ENCODE data around the gene GPRC5B.

GPRC5B gene
- 0.48 to 2.7 reads per million in 2 donors for total RNA-seq

GRCh38 chr16:19884611-19885450, at the start of gene GPRC5B:
Gene GPRC5B (minus strand): TSS chr16:19884848. CDS start chr16:19872845, 12,003 bp downstream.
- DNase-seq: peak; percentile 41

DNA sequence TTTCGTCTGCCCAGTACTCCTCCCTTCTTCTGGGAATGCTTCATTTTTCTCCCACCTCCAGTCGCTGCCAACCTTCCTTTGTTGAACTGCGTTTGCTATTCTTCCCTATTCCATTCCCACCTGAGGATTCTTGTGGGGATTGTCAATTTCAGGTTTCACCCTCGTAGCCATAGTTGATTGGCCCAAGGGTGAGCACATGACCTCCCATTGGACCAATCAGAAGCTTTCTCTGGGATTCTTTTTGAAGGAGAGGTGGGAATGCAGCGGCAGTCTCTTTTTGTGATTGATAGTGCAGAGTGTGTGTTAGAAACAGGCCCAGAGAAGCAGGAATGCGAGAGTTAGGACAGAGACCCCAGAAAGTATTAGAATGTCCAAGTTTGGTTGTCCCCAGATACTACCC, 49.1 kb upstream of the GPRC5B start:
- DNase-seq: no peak

DNA sequence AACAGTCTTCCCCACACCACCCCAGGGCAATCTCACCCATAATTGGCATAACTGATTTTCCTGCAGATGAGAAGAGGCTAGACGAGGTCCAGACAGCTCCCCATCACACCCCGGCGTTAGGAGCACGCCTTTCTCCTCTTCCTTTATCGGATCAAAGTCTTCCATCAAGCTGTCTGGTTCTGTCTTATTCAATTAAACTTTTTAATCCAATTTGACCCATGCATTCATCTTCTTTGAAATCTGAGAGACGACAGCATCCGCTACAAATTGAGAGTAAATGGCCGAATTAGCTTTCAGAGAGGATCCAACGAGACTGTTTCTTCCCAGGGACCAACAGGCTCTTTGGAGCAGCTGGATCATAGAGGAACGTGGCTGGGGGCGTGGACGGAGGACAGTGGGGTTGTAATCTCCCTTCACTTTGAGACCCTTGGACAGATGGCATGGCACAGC, 44.4 kb upstream of the GPRC5B start:
- no peak for DNase-seq

GRCh38 chr16:19928432-19928831, 43.8 kb upstream of the GPRC5B start:
- DNase-seq: no peak

DNA sequence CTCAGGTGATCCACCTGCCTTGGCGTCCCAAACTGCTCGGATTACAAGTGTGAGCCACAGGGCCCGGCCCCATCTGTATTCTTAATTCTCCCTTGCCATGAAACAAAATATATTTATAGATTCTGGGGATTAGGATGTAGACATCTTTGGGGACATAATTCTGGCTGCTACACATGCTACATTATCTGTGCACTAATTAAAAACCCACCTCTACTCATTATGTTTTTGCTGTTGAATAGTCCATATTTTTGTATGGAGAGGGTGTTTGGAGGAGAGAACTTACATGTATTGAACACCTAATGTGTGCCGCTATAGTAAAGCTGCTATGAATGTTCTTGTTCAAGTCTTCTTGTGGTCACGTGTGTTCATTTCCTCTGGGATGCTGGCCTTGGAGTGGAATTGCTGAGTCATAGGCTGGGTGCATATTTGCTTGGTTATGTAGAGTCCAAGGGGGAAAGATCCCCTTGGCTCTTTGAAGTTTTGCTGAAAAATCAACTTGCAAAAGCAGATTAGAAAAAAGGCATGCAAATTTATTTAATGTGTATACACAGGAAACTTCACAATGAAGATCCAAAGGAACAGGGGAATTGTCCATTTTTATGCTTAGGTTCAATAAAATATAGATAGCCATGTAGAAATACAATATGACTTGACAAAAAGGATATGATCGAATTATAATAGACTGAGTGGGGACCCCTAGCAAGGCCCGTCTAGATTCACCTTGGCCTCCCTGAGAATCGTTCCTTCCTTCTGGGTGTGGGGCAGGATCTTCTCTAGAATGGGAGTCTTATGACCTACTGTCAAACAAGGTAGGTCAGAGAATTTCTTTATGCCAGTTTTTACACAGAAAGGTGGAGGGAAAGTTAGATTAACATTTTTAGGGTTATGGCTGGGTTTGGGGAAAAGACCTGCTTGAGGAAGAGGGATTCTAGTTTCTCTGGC, 42.1 kb upstream of the GPRC5B start:
- DNase-seq: no peak

DNA sequence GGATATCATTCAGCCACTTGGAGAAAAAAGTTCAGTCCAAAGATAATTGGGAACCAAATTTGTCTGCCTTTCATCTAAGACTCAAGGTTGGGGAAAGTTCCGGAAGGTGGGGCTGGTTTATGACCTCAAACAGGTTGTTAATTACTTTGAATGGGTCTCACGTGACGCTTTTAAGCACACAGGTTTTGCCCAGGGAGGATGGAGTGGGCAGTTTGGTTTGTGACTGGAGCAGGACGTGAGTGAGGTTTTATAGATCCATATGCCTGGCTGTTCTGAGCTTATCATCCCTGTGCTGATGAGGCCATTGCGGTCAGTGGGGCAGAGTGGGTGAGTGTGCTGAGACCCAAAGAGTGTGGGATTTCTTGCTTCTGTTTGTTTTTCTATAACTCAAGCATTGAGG, 38.7 kb upstream of the GPRC5B start:
- no peak for DNase-seq

DNA sequence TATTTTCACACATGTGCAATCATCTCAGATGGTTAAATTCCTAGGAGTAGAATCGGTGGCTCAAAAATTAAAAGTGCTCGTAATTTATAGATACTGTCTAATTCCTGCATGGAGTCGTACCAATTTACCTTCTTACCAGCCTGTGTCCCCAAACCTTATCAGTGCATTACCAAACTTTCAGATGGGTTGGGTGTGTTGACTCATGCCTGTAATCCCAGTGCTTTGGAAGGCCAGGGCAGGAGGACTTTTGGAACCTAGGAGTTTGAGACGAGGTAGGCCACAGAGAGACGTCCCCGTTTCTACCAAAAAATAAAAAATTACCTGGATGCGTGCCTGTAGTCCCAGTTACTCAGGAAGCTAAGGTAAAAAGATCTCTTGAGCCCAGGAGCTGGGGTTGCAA, 34.5 kb upstream of the GPRC5B start:
- DNase-seq: no peak

DNA sequence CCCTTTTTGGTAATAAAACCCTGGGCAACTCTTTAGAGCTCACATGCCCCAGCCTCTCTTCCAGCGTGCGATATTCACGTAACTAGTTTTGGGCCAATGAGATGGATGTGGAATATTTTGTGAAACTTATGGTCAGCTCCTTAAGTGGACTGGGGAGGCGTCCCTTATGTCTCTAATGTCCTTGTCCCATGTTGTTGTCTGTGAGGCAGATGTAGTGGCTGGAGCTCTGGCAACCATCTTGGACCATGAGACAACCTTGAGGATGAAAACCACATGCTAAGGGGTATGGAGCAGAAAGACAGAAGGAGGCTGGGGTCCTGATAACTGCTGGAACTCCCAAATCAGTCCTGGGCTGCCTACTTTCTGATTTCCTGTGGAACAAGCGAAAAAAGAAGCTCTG, 31.4 kb upstream of the GPRC5B start:
- no peak for DNase-seq

DNA sequence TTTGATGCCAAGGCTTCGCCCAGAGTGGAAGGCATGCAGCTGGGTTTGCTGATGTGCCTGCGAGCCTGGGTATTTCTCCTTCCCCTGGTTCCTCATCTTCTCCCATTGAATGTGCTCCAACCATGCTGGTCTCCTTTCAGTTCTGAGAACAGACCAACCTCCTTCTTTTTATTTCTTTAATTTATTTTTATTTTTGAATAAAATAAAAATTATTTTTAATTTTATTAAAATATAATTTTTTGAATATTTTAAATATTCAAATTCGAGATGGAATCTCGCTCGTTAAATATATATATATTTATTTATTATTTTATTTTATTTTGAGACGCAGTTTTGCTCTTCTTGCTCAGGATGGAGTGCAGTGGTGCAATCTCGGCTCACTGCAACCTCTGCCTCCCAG, 30.2 kb upstream of the GPRC5B start:
- no peak for DNase-seq

GRCh38 chr16:19913340-19913645, 28.6 kb upstream of the GPRC5B start:
- DNase-seq: no peak

GRCh38 chr16:19912455-19913339, 28.0 kb upstream of the GPRC5B start:
- no peak for DNase-seq

DNA sequence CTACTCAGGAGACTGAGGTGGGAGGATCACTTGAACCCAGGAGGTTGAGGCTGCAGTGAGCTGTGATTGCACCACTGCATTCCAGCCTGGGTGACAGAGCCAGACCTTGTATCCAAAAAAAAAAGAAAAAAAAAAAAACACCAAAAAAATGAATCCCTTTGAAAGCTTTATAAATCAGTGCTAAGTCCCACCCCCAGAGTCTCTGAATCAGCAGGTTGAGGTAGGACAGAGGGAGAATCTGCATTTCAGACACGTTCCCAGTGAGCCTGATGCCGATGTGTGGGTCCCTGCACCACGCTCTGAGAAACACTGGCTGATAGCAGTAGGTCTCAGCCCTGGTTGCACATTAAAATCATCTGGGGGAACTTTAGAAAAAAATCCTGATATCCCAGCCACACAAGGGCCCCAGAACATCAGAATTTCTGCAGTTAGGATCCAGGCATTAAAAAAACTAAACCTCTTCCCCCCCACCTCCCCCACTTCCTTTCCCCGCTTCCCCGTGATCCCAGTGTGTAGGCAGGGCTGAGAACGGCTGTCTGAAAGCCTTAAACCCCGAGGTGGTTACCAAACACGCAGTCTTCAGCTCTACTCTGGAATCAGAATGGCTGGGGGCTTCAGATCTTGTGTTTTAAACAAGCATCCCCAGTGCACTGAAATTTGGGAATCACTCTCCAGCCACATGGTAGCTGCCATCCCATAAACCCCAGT, 27.3 kb upstream of the GPRC5B start:
- no peak for DNase-seq

DNA sequence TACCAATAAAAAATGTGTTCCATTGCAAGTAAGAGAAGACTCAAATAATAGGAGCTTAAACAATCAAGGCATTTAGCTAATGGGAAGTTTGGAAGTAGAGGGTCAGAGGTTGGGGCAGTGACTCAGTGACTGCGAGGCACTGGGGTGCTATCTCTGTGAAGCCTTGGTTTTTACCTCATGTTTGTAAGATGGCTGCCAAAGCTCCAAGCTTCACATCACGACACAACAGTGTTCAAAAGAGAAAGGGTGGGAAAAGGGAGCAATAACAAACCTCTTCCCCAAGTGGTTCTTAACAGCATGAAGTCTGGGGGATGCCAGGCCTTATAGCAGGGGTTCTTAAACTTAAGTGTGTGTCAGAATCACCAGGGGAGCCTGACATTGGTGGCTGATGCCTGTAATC, 26.6 kb upstream of the GPRC5B start:
- DNase-seq: no peak

DNA sequence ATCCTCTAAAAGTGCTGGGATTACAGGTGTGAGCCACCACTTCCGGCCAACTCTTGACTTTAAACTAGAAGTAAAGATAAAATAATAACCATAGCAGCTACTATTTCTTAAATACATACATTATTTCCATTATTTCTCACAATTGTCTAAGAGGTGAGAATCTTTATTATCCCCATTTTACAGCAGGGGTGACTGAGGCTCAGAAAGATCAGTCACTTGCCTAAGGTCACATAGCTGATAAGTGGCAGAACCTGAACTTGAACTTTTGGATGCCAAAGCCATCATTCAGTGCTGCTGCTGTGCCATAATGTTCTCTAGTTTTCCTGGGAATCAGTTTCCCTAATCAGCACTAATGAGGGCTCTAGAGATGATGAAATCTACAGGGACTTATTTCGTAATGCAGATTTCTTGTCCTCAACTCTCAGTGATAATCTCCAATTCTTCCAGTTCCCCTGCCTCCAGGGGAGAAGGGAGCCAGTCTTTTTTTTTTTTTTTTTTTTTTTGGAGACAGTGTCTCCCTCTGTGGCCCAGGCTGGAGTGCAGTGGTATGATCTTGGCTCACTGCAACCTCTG, 25.2 kb upstream of the GPRC5B start:
- no peak for DNase-seq

- no peak for DNase-seq
These were observed 24.3 kb upstream of the GPRC5B start for GRCh38 chr16:19908921-19909320.

- peak; percentile 51 for DNase-seq
These were observed 22.7 kb upstream of the GPRC5B start for GRCh38 chr16:19907161-19907992.

DNA sequence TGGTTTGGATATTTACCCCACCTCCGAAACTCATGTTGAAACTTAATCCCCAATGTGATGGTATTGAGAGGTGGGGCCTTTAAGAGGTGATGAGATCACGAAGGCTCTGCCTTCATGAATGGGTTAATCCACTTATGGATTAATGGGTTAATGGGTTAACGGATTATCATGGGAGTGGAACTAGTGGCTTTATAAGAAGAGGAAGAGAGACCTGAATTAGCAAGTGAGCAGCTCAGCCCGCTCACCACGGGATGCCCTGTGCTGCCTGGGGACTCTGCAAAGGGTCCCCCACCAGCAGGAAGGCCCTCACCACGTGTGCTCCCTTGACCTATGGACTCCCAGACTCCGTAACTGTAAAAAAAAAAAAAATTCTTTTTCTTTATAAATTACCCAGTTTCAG, 16.5 kb upstream of the GPRC5B start:
- DNase-seq: no peak

- DNase-seq: no peak
These were observed 14.9 kb upstream of the GPRC5B start for GRCh38 chr16:19899605-19899955.

DNA sequence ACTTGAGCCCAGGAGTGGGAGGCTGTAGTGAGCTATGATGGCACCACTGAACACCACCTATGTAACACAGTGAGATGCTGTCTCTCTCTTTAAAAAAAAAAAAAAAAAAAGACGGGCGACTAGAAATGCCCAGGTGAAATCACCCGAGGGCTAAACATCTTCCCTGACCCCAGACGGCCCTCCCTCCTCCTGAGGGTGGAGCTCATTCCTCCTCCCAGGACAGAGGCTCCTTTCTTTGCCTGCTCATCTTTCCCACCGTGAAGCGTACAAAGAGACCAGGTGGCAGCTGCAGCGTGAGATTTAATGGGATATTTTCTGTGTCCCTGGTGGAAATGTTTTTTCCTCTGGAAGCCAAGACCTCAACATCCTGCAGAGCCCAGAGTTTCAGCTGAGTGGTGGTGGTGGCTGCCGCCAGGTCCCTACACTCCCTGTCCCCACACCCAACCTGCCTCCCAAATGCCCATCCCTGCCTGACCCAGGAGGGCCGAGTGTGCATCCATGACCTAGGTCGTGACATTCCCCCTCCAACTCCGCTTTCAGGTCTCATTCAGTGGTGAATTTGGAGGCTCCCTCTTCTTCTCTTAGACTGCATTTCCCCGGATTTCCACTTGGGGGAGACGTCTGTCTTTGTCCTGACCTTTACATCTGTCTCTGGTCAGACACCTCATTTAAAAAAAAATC, 14.4 kb upstream of the GPRC5B start:
- peak; percentile 9 for DNase-seq

GRCh38 chr16:19898166-19898565, 13.5 kb upstream of the GPRC5B start:
- no peak for DNase-seq

Data from T-helper 9 cell (primary cell).